ENCODE results near the gene EMSY. TPM values are rescaled to one million over a fixed set of nuclear protein-coding genes. Genes with fewer than 3 reads are reported as not detected.

EMSY gene
- total RNA-seq, 4 donors from 2014 or later = 33.9 to 47.0 (median 41.5) TPM

DNA sequence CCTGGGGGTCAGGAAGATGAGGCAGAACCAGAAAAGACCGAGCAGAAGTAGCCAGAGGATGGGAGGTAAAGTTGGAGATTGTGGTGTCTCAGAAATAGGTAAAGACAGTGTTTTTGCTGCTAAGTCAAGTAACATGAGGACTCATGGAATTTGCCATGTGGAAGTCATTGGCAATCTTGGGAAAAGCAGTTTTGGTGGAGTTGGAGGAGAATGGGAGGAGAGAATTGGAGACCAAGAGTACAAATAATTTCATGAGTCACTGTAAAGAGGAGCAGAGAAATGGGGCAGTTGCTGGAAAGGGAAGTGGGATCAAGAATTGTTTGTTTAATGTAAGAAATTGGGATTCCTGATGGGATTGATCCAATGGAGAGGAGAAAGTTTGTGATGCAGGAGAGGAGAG, 114.1 kb downstream of the EMSY start:
- H3K27me3 ChIP-seq = no peaks in the 10 kb centered on the region
- no peaks in the 10 kb centered on the region for H3K9me3 ChIP-seq
- peaks cover 0 to 7% (median 0%) of the 10 kb centered on the region in 4 donors for H3K4me1 ChIP-seq
- no peak overlapping the region for H3K4me3 ChIP-seq
- WGBS, 2 donors = 92 to 96% methylated on average over 1 of the region's 1 CpG
- DNase-seq (ENCODE audit: low spot score in 2 of 2) = no peak
- no peaks in the 10 kb centered on the region for H3K36me3 ChIP-seq
- TF ChIP-seq POLR2A (IDR thresholded peaks at IDR 0.05) (no peak), EP300 (IDR thresholded peaks at IDR 0.05) (no peak)
- TF ChIP-seq, protein P1, sequence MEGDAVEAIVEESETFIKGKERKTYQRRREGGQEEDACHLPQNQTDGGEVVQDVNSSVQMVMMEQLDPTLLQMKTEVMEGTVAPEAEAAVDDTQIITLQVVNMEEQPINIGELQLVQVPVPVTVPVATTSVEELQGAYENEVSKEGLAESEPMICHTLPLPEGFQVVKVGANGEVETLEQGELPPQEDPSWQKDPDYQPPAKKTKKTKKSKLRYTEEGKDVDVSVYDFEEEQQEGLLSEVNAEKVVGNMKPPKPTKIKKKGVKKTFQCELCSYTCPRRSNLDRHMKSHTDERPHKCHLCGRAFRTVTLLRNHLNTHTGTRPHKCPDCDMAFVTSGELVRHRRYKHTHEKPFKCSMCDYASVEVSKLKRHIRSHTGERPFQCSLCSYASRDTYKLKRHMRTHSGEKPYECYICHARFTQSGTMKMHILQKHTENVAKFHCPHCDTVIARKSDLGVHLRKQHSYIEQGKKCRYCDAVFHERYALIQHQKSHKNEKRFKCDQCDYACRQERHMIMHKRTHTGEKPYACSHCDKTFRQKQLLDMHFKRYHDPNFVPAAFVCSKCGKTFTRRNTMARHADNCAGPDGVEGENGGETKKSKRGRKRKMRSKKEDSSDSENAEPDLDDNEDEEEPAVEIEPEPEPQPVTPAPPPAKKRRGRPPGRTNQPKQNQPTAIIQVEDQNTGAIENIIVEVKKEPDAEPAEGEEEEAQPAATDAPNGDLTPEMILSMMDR (IDR thresholded peaks at IDR 0.05) = no peak
- no peak overlapping the region for H3K27ac ChIP-seq

DNA sequence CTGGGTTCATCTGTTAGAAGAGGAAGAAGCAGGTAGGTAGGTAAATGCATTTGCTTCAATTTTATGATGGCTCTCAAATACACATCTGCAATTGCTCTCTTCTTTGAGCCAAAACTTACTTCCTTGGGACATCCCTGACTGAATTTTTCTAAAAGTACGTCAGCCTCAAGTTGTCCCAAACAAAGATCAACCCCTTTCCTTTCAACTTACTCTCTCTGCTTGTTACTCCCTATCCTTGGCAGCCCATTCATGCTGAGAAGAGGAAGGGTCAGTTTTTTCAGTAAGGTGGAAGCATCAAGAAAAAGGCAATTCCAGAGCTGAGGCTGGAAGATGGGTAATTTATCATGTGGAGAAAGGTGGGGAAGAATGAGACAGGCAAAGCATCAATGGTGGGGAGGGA, 114.5 kb downstream of the EMSY start:
- DNase-seq (ENCODE audit: low spot score in 2 of 2) = no peak
- H3K27ac ChIP-seq = no peak overlapping the region
- H3K27me3 ChIP-seq = no peaks in the 10 kb centered on the region
- no peak overlapping the region for H3K4me3 ChIP-seq
- H3K4me1 ChIP-seq = peaks cover 0 to 7% (median 0%) of the 10 kb centered on the region in 4 donors
- H3K9me3 ChIP-seq = no peaks in the 10 kb centered on the region
- 75 to 82% methylated on average over 1 of the region's 1 CpG for WGBS, 2 donors
- no peak for TF ChIP-seq EP300 (IDR thresholded peaks at IDR 0.05)
- TF ChIP-seq, protein P1 (IDR thresholded peaks at IDR 0.05) = no peak
- no peaks in the 10 kb centered on the region for H3K36me3 ChIP-seq

DNA sequence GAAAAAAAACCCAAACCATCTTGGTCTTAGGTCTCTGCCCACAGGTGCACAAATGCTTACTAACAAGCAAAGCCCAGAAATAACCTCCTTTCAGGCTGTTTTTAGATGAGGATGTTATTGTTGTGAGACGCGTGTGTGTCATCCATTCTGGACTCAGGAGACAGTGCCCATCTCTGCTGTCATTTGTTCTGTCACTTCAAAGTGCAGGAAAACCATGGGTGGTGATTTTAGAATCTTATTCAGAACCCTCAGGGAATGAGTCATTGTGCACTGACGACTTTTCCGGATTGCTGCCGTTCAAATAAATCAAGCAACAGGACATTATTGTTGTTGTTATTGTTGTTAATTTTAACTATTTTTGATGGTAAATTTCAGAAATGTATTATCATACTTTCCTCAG, 115.4 kb downstream of the EMSY start:
- Histone ChIP-seq H3K4me1 (peaks cover 0 to 7% (median 0%) of the 10 kb centered on the region in 4 donors), H3K27ac (no peak overlapping the region), H3K9me3 (no peaks in the 10 kb centered on the region), H3K27me3 (no peaks in the 10 kb centered on the region), H3K36me3 (no peaks in the 10 kb centered on the region), H3K4me3 (no peak overlapping the region)
- TF ChIP-seq, protein P1 (IDR thresholded peaks at IDR 0.05) = no peak
- TF ChIP-seq POLR2A (IDR thresholded peaks at IDR 0.05) (no peak), EP300 (IDR thresholded peaks at IDR 0.05) (no peak)
- no peak for DNase-seq (ENCODE audit: low spot score in 2 of 2)
- WGBS, 2 donors = 43 to 47% methylated on average over 5 of the region's 5 CpGs

GRCh38 chr11:76561245-76561644, 116.4 kb downstream of the EMSY start:
- Histone ChIP-seq H3K4me3 (no peak overlapping the region), H3K36me3 (no peaks in the 10 kb centered on the region), H3K27me3 (no peaks in the 10 kb centered on the region), H3K27ac (no peak overlapping the region), H3K9me3 (no peaks in the 10 kb centered on the region), H3K4me1 (peaks cover 0 to 7% (median 0%) of the 10 kb centered on the region in 4 donors)
- no peak for DNase-seq (ENCODE audit: low spot score in 2 of 2)
- WGBS, 2 donors = 60 to 62% methylated on average over 8 of the region's 8 CpGs
- TF ChIP-seq, protein P1 (IDR thresholded peaks at IDR 0.05) = no peak
- TF ChIP-seq POLR2A (IDR thresholded peaks at IDR 0.05) (no peak), EP300 (IDR thresholded peaks at IDR 0.05) (no peak)

DNA sequence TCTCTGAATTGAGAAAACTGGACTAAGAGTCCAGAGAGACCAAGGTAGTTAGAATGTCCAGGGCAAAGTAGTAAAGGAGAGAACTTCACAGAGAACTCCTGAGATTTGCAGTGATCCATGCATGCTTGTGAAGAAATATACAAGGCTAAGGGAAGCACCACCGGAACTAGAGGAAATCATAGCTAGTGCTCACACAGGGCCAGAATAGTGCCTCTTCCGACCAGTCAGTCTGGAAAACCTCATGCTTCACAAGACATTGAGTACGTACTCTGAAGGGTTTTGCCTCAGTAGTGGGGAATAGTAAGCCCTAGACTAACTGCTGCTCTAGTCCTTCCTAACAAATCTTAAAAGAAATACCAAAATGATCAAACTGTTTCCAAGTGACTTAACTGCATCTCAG, 117.7 kb downstream of the EMSY start:
- H3K9me3 ChIP-seq = no peaks in the 10 kb centered on the region
- WGBS, 2 donors = 79 to 83% methylated on average over 3 of the region's 3 CpGs
- H3K27ac ChIP-seq = no peak overlapping the region
- H3K36me3 ChIP-seq = no peaks in the 10 kb centered on the region
- DNase-seq (ENCODE audit: low spot score in 2 of 2) = no peak
- peaks cover 0 to 7% (median 0%) of the 10 kb centered on the region in 4 donors for H3K4me1 ChIP-seq
- TF ChIP-seq EP300 (IDR thresholded peaks at IDR 0.05) (no peak), POLR2A (IDR thresholded peaks at IDR 0.05) (no peak)
- TF ChIP-seq, protein P1 (IDR thresholded peaks at IDR 0.05) = no peak
- H3K27me3 ChIP-seq = no peaks in the 10 kb centered on the region
- no peak overlapping the region for H3K4me3 ChIP-seq
